Parathyroid adenoma (tissue), 2 donors: ENCODE results near the gene HPS4.

Source experiments
- H2AFZ ChIP-seq: fragments of 300-600 bp; sonication (generic); one replicate; pipeline ENCODE4 v1.7.0; 2017; ENCODE audit warnings: antibody characterized with exemption, mild to moderate bottlenecking
- H3K27ac ChIP-seq: fragments of 300-600 bp; sonication (generic); one replicate; pipeline ENCODE4 v1.7.0; 2017
- H3K27me3 ChIP-seq: fragments of 300-600 bp; sonication (generic); one replicate; pipeline ENCODE4 v1.7.0; 2017; ENCODE audit warnings: low read length; ENCODE audit not compliant: control insufficient read depth, insufficient read depth
- H3K36me3 ChIP-seq: fragments of 300-600 bp; sonication (generic); one replicate; pipeline ENCODE4 v1.7.0; 2017; ENCODE audit warnings: low read length; ENCODE audit not compliant: control insufficient read depth, insufficient read depth
- H3K4me1 ChIP-seq: fragments of 300-600 bp; sonication (generic); one replicate; pipeline ENCODE4 v1.7.0; 2017; ENCODE audit warnings: control low read depth
- H3K4me2 ChIP-seq: fragments of 300-600 bp; sonication (generic); one replicate; pipeline ENCODE4 v1.7.0; 2017; ENCODE audit warnings: low read length
- H3K4me3 ChIP-seq: fragments of 300-600 bp; sonication (generic); one replicate; pipeline ENCODE4 v1.7.0; 2017; ENCODE audit warnings: low read depth, low read length
- H3K79me2 ChIP-seq: fragments of 300-600 bp; sonication (generic); one replicate; pipeline ENCODE4 v1.7.0; 2017; ENCODE audit warnings: control low read depth
- H3K9ac ChIP-seq: fragments of 300-600 bp; sonication (generic); one replicate; pipeline ENCODE4 v1.7.0; 2017; ENCODE audit warnings: mild to moderate bottlenecking
- H3K9me3 ChIP-seq: fragments of 300-600 bp; sonication (generic); one replicate; pipeline ENCODE4 v1.7.0; 2017; ENCODE audit warnings: low read length; ENCODE audit not compliant: control insufficient read depth
- CTCF ChIP-seq: fragments of 300-600 bp; sonication (generic); IDR thresholded peaks from one replicate; pipeline ENCODE4 v1.7.0; 2017; ENCODE audit warnings: antibody characterized with exemption, mild to moderate bottlenecking
- donor health status: primary hyperparathyroidism.

HPS4 gene

GRCh38 chr22:26476705-26477340 lies 6.8 kb downstream of the HPS4 start:
- Histone ChIP-seq H3K4me1 (no peaks in the 10 kb centered on the region), H2AFZ (no peak overlapping the region)

DNA sequence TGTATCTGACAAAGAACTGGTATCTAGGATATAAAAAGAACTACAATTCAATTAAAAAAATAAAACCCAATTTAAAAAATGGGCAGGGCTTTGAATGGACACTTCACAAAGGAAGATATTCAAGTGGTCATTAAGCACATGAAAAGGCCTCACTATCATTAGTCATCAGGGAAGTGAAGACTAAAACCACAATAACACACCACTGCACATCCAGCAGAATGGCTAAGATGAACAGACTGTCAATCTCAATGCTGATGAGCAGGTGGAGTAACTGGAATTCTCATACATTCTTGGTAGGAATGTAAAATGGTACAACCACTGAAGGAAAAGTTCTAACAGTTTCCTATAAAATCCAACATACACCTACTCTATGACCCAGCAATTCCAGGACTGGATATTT lies 8.9 kb downstream of the HPS4 start:
- Histone ChIP-seq H3K9ac (no peak overlapping the region), H3K36me3 (no peaks in the 10 kb centered on the region), H3K4me1 (no peaks in the 10 kb centered on the region), H3K27ac (no peak overlapping the region), H3K9me3 (no peaks in the 10 kb centered on the region), H3K4me2 (no peak overlapping the region), H3K27me3 (no peaks in the 10 kb centered on the region), H3K4me3 (no peak overlapping the region), H3K79me2 (no peaks in the 10 kb centered on the region), H2AFZ (no peak overlapping the region)
- TF ChIP-seq CTCF: no peak

More at GRCh38 chr22:26476705-26477340, 6.8 kb downstream of the HPS4 start:
- Histone ChIP-seq H3K27me3 (no peaks in the 10 kb centered on the region), H3K79me2 (no peaks in the 10 kb centered on the region), H3K36me3 (no peaks in the 10 kb centered on the region), H3K27ac (no peak overlapping the region), H3K9me3 (no peaks in the 10 kb centered on the region), H3K4me3 (no peak overlapping the region), H3K4me2 (no peak overlapping the region), H3K9ac (no peak overlapping the region)
- TF ChIP-seq CTCF: no peak

DNA sequence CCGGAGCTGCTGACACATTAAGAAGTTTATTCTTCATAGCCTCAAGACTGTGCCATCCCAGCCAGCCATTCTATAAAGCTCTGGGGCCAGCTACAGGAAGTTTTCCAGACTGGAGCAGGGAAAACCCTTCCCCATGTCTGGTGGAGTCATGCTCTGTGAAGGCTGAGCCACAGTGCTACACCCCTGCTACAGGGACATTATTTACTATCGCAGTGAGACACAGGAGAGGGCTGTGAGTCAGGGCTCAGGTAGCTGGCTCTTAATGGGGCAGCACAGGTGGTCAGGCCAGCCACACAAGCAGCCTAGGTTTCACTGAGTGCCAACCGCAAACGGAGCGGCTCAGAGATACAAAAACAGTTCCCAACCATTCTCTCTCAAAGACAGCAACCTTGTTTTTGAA lies 12.1 kb downstream of the HPS4 start:
- TF ChIP-seq CTCF: no peak
- H3K9me3 ChIP-seq: no peaks in the 10 kb centered on the region
- no peak overlapping the region for H3K27ac ChIP-seq
- H3K36me3 ChIP-seq: no peaks in the 10 kb centered on the region
- no peak overlapping the region for H2AFZ ChIP-seq
- H3K4me1 ChIP-seq: no peaks in the 10 kb centered on the region
- H3K4me3 ChIP-seq: no peak overlapping the region
- no peak overlapping the region for H3K4me2 ChIP-seq
- H3K27me3 ChIP-seq: no peaks in the 10 kb centered on the region
- no peak overlapping the region for H3K9ac ChIP-seq
- H3K79me2 ChIP-seq: no peaks in the 10 kb centered on the region

GRCh38 chr22:26470807-26471206 lies 12.8 kb downstream of the HPS4 start:
- Histone ChIP-seq H2AFZ (no peak overlapping the region), H3K27ac (no peak overlapping the region), H3K4me1 (no peaks in the 10 kb centered on the region), H3K4me2 (no peak overlapping the region), H3K79me2 (no peaks in the 10 kb centered on the region), H3K4me3 (no peak overlapping the region), H3K27me3 (no peaks in the 10 kb centered on the region), H3K9ac (no peak overlapping the region), H3K36me3 (no peaks in the 10 kb centered on the region), H3K9me3 (no peaks in the 10 kb centered on the region)
- TF ChIP-seq CTCF: no peak

GRCh38 chr22:26466196-26466595 lies 17.4 kb downstream of the HPS4 start:
- H3K27ac ChIP-seq: no peak overlapping the region
- no peaks in the 10 kb centered on the region for H3K36me3 ChIP-seq
- no peak overlapping the region for H3K9ac ChIP-seq

More at GRCh38 chr22:26466196-26466595, 17.4 kb downstream of the HPS4 start:
- no peak for TF ChIP-seq CTCF
- Histone ChIP-seq H3K4me1 (no peaks in the 10 kb centered on the region), H3K4me2 (no peak overlapping the region), H2AFZ (no peak overlapping the region), H3K4me3 (no peak overlapping the region), H3K79me2 (no peaks in the 10 kb centered on the region), H3K27me3 (no peaks in the 10 kb centered on the region), H3K9me3 (no peaks in the 10 kb centered on the region)
